Ovary (tissue), 3 donors: Measurements from ENCODE around the gene PGGHG.

Source experiments
- CTCF ChIP-seq, 3 donors: fragments of 450-650 bp in 2 of 3; fragments of 200-600 bp in 1 of 3; IDR thresholded peaks; one replicate each; pipeline versions ENCODE4 v1.5.1 to v1.8.0; 2016 to 2022; ENCODE audit warnings: antibody characterized with exemption in 3 of 3, mild to moderate bottlenecking in 1 of 3
- POLR2A ChIP-seq: fragments of 450-650 bp; IDR thresholded peaks from one replicate; pipeline ENCODE4 v1.6.1; 2017; ENCODE audit warnings: antibody characterized with exemption, mild to moderate bottlenecking, moderate library complexity
- donor health status: DM: no; HTN: no; CAD: no.

GRCh38 chr11:297051-297585 is 8.2 kb downstream of the PGGHG start:
- no peak for TF ChIP-seq CTCF (IDR thresholded peaks at IDR 0.05)
- no peak for TF ChIP-seq POLR2A
